HG03159 (cell line): ENCODE results near the gene SASH3.
A peak's percentile ranks its signal among the peaks of the same experiment; 100 is the strongest.

Experiments used
- ATAC-seq: cut with Tn5 transposase; IDR thresholded peaks from one replicate; pipeline ENCODE4 v1.9.1; 2021; ENCODE audit warnings: mild to moderate bottlenecking, moderate library complexity; ENCODE audit not compliant: unreplicated experiment

The SASH3 gene

GRCh38 chrX:129755779-129756650 lies 23.7 kb upstream of the SASH3 start:
- no peak for ATAC-seq

DNA sequence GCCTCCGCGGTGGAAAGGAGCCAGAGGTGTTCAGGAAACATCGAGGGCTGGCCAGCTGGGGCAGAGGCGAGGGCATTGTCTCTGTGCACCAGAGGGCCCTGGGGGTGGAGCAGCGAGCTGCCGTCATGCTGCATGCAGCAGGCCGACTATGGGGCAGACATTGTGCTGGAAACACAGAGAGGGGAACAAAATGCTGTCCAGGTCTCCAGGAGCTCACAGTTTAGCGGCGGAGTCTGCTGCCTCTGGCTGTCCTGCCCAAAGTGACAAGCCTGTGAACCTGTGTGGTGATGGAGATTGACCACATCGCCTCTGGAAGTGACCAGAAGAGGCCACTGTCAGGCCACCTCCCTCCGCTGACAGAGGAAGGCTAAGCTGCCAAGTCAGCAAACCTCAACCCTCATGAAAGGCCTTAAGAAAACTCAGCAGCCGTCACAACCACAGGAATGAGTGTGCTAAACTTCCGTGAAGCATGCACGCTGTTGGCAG lies 20.1 kb upstream of the SASH3 start:
- no peak for ATAC-seq

- no peak for ATAC-seq
These were observed 19.6 kb upstream of the SASH3 start for GRCh38 chrX:129760155-129760554.

DNA sequence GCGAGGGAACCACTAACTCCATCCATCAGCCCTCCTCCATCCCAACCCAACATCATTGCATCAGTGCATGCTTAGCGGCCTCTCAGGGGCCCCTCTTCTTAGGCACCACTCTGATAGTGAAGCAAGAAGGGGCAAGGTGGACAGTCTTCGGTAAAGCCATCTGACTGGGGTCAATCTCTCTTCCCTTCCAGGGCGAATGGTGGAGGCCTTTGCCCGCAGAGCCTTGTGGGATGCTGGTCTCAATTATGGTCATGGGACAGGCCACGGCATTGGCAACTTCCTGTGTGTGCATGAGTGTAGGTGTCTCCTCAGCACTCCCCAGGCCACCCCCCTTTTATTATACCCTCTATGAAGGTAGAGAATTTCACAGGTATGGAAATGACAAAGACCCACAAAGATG lies 18.8 kb upstream of the SASH3 start:
- no peak for ATAC-seq

DNA sequence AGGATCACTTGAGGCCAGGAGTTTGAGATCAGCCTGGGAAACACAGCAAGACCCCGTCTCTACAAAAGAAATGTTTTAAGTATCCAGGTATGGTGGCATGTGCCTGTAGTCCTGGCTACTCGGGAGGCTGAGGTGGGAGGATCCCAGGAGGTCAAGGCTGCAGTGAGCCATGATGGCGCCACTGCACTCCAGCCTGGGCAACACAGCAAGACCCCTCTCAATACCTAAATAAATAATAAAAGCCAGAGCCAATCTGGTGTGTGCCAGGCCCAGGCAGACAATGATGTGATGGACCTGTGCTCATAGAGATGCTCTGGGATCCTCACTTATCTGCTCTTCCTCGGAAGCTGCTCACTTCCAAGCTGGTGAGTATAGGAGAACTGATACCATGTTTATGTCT lies 18.2 kb upstream of the SASH3 start:
- no peak for ATAC-seq

DNA sequence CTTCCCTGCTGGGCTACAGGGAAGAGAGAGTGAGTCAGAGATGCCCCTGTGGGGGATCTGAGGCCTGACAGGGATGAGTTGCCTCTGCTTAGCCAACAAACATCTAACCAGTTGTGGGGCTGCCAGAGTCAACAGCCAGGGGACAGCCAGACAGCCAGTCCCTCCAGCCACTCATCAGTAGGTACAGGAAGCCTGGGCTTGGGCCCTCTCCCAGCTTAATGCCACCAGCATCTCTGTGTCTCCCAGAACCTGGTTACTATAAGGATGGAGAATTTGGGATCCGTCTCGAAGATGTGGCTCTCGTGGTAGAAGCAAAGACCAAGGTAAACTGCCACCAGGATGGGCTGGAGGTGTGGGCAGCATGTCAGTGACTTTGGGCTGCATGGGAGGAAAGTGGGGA lies 17.3 kb upstream of the SASH3 start:
- ATAC-seq: no peak

DNA sequence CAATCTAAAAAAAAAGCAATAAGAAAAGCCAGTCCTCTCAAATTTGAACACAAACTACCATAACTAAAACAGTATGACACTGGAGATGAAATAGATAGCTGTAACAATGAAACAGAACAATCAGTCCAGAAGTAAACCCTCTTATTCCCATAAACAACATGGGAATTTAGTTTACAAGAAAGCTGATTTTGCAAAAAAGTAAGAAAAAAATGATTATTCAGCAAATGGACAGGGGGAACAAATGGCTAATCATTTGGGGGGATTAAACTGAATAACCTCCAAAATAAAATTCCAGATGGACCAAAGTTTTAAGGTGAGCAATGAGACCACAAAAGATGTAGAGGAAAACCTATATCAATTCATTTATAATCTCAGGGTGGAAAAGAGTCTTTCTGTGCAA lies 16.1 kb upstream of the SASH3 start:
- no peak for ATAC-seq

DNA sequence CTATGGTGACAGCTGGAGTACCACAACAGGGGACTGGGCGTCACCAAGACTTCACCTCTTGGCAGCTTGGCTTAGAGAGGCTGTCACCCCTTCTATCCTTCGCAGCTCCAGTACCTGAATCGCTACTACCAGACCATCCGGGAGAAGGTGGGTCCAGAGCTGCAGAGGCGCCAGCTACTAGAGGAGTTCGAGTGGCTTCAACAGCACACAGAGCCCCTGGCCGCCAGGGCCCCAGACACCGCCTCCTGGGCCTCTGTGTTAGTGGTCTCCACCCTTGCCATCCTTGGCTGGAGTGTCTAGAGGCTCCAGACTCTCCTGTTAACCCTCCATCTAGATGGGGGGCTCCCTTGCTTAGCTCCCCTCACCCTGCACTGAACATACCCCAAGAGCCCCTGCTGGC lies 11.6 kb upstream of the SASH3 start:
- no peak for ATAC-seq

DNA sequence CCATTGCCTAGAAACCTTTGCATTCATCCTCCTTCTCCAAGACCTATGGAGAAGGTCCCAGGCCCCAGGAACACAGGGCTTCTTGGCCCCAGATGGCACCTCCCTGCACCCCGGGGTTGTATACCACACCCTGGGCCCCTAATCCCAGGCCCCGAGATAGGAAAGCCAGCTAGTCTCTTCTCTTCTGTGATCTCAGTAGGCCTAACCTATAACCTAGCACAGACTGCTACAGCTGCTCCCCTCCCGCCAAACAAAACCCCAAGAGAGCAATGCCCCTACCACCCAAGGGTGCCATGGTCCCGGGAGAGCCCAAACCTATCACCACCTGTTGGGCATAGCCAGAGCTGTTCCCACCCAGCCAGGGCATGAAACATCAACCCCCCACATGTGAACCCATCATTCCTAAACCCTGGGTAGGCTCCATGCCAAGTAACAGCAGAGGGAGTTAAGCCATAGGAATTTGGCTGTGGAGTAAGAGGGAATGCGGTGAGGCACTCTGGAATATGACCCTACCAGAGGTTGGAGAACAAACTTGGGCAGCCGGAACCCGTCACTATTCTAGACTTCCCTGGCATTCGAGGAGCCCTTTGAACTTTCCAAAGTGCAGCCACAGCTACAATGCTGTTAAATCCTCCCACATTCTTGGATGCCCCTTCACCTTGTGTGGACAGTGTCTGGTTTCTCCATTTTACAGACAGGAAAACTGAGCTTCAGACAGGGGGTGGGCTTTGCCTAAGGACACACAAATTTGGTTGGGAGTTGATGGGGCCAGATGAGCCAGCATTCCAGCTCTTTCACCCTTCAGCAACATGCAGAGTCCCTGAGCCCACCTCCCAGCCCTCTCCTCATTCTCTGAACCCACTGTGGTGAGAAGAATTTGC lies 10.9 kb upstream of the SASH3 start:
- ATAC-seq: no peak

GRCh38 chrX:129769467-129770154 lies 10.1 kb upstream of the SASH3 start:
- ATAC-seq: peak; percentile 40

GRCh38 chrX:129771266-129771995 lies 8.3 kb upstream of the SASH3 start:
- ATAC-seq: no peak

- peak; percentile 72 for ATAC-seq
These were observed 6.8 kb upstream of the SASH3 start for GRCh38 chrX:129772796-129773431.

GRCh38 chrX:129773649-129774458 lies 5.9 kb upstream of the SASH3 start:
- ATAC-seq: no peak

- ATAC-seq: no peak
These were observed 2.3 kb upstream of the SASH3 start for GRCh38 chrX:129777218-129778030.

- no peak for ATAC-seq
These were observed 570 bp upstream of the SASH3 start for GRCh38 chrX:129779086-129779672.

DNA sequence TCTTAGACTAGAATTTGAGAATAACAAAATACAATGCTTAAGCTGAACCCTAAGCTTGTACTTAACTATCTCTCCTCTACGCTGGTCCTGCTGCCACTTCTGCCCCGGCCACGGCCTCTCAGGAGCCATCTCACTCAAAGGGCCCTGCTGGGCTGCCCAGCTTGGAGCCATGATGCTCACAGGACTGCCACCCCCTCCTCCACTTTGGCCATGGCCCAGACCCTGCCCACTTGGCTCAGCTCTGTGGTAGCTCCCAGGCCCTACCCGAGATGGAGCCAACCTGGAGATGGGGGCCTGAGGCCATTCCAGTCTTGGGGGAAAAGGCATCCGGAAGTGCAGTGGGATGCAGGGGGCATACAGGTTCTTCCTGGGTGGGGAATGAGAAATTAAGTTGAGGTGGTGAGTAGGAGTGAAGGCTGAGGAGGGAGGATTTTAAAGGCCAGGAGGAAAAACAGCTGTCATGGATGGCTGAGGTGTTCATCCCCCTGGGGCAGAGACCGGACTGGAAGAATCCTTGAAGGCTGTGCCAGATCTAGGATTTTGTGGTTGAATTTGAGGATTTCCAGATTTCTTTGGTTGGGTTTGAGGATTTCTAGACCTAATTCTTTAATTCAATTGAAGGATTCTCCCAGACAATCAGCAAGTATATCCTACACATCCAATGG lies 824 bp downstream of the SASH3 start:
- ATAC-seq: no peak

- ATAC-seq: peak; percentile 75
These were observed 1.5 kb downstream of the SASH3 start for GRCh38 chrX:129781134-129781672.
